Uterus (tissue), 4 donors: ENCODE data around the gene AGBL4. TPM values are rescaled to one million over a fixed set of nuclear protein-coding genes. Genes with fewer than 3 reads are reported as not detected.
"Not testable (repeated sequence)": the region's sequence is repeated elsewhere in the genome, so short reads cannot be mapped to it uniquely, and the experiment has no call there.

Experiments
- DNase-seq, 2 donors: peaks; one replicate each; pipeline ENCODE4 v3.0.0-alpha.2; 2019 to 2020
- H3K27ac ChIP-seq, 2 donors: fragments of 200-600 bp; sonication (generic); 1 replicate in 1 of 2; 2 replicates in 1 of 2; pipeline ENCODE4 v1.5.1; 2016 to 2018
- H3K27me3 ChIP-seq, 2 donors: fragments of 200-600 bp; sonication (generic); one replicate each; pipeline ENCODE4 v1.5.1; 2018 to 2019; ENCODE audit warnings: control low read depth in 1 of 2
- H3K36me3 ChIP-seq, 2 donors: fragments of 200-600 bp; sonication (generic); one replicate each; pipeline ENCODE4 v1.5.1; 2019; ENCODE audit warnings: control low read depth in 1 of 2
- H3K4me1 ChIP-seq, 2 donors: fragments of 200-600 bp; sonication (generic); one replicate each; pipeline ENCODE4 v1.5.1; 2018 to 2019; ENCODE audit warnings: control low read depth in 1 of 2
- H3K4me3 ChIP-seq, 2 donors: fragments of 200-600 bp; sonication (generic); 1 replicate in 1 of 2; 2 replicates in 1 of 2; pipeline ENCODE4 v1.5.1; 2018 to 2019; ENCODE audit warnings: mild to moderate bottlenecking in 1 of 2
- H3K9me3 ChIP-seq, 2 donors: fragments of 200-600 bp; sonication (generic); one replicate each; pipeline ENCODE4 v1.5.1; 2019; ENCODE audit warnings: control low read depth in 1 of 2
- CTCF ChIP-seq, 4 experiments: fragments of 200-600 bp in 2 of 4; fragments of 450-650 bp in 2 of 4; sonication (generic) in 2 of 4; IDR thresholded peaks; one replicate each; pipeline ENCODE4 v1.5.1; 2016 to 2019; ENCODE audit warnings: antibody characterized with exemption in 4 of 4, mild to moderate bottlenecking in 2 of 4, moderate library complexity in 1 of 4
- POLR2A ChIP-seq, 2 donors: fragments of 450-650 bp; IDR thresholded peaks; one replicate each; pipeline ENCODE4 v1.6.1; 2016; ENCODE audit warnings: antibody characterized with exemption in 2 of 2, mild to moderate bottlenecking in 1 of 2, moderate library complexity in 1 of 2
- intact Hi-C: fragments of 100-400 bp; cut with DNase I; formaldehyde crosslinking; loops from one replicate; pipeline ENCODE4 v1.15.1; 2023; ENCODE audit warnings: low total_unique reads
- total RNA-seq, 4 donors: library from RNA; depleted of rRNA in 3 of 4; stranded (reverse); fragments of >200 nt in 3 of 4; gene quantifications; one replicate each; pipeline versions ENCODE4 v1.1.0 to v1.2.4, GENCODE V29; 2014 to 2023
- donor health status: DM: yes; HTN: yes; CAD: no.

The AGBL4 gene
- total RNA-seq, 4 donors from 2014 or later: 0.85 to 1.9 TPM; not detected in 2

GRCh38 chr1:48527051-48527450, 1496.7 kb downstream of the AGBL4 start:
- no peaks in the 10 kb centered on the region for H3K36me3 ChIP-seq
- H3K4me3 ChIP-seq: no peak overlapping the region
- H3K4me1 ChIP-seq: no peaks in the 10 kb centered on the region
- H3K27me3 ChIP-seq: no peaks in the 10 kb centered on the region
- TF ChIP-seq CTCF (IDR thresholded peaks at IDR 0.05) (no peak), POLR2A (IDR thresholded peaks at IDR 0.05) (no peak)
- H3K27ac ChIP-seq: no peak overlapping the region
- no peak for DNase-seq
- intact Hi-C loops: no loop called here
- no peaks in the 10 kb centered on the region for H3K9me3 ChIP-seq

GRCh38 chr1:48526008-48526710, 1497.6 kb downstream of the AGBL4 start:
- Histone ChIP-seq H3K36me3 (no peaks in the 10 kb centered on the region), H3K4me1 (no peaks in the 10 kb centered on the region), H3K27ac (no peak overlapping the region), H3K4me3 (no peak overlapping the region), H3K9me3 (no peaks in the 10 kb centered on the region), H3K27me3 (no peaks in the 10 kb centered on the region)
- intact Hi-C loops: no loop called here
- DNase-seq: no peak
- TF ChIP-seq POLR2A (IDR thresholded peaks at IDR 0.05): no peak
- no peak for TF ChIP-seq CTCF (IDR thresholded peaks at IDR 0.05)

- TF ChIP-seq POLR2A (IDR thresholded peaks at IDR 0.05): no peak
- no peak for DNase-seq
- no peaks in the 10 kb centered on the region for H3K27me3 ChIP-seq
- no peaks in the 10 kb centered on the region for H3K9me3 ChIP-seq
- no peaks in the 10 kb centered on the region for H3K4me1 ChIP-seq
- H3K36me3 ChIP-seq: no peaks in the 10 kb centered on the region
- no peak overlapping the region for H3K27ac ChIP-seq
- intact Hi-C loops: no loop called here
- no peak overlapping the region for H3K4me3 ChIP-seq
Measured at GRCh38 chr1:48524892-48525467, 1498.8 kb downstream of the AGBL4 start.

GRCh38 chr1:48523558-48523957, 1500.2 kb downstream of the AGBL4 start:
- intact Hi-C loops: no loop called here
- no peaks in the 10 kb centered on the region for H3K27me3 ChIP-seq
- no peak overlapping the region for H3K4me3 ChIP-seq
- DNase-seq: no peak
- no peaks in the 10 kb centered on the region for H3K4me1 ChIP-seq
- no peak overlapping the region for H3K27ac ChIP-seq
- TF ChIP-seq CTCF (IDR thresholded peaks at IDR 0.05): no peak
- TF ChIP-seq POLR2A (IDR thresholded peaks at IDR 0.05): no peak
- H3K36me3 ChIP-seq: no peaks in the 10 kb centered on the region
- no peaks in the 10 kb centered on the region for H3K9me3 ChIP-seq

GRCh38 chr1:48519896-48520295, 1503.9 kb downstream of the AGBL4 start:
- H3K4me3 ChIP-seq, H3K27ac ChIP-seq, H3K27me3 ChIP-seq, H3K36me3 ChIP-seq, intact Hi-C loops, H3K4me1 ChIP-seq, DNase-seq, H3K9me3 ChIP-seq: not testable (repeated sequence)

GRCh38 chr1:48506870-48507269, 1516.9 kb downstream of the AGBL4 start:
- no peaks in the 10 kb centered on the region for H3K36me3 ChIP-seq
- no peak for DNase-seq
- H3K9me3 ChIP-seq: no peaks in the 10 kb centered on the region
- no peak overlapping the region for H3K4me3 ChIP-seq
- no peaks in the 10 kb centered on the region for H3K4me1 ChIP-seq
- no peak overlapping the region for H3K27ac ChIP-seq
- no peaks in the 10 kb centered on the region for H3K27me3 ChIP-seq
- intact Hi-C loops: no loop called here
- TF ChIP-seq POLR2A (IDR thresholded peaks at IDR 0.05) (no peak), CTCF (IDR thresholded peaks at IDR 0.05) (no peak)
